GM18498 (cell line): ENCODE results near the gene NECAB2.

ENCODE experiments used
- ATAC-seq: cut with Tn5 transposase; IDR thresholded peaks from one replicate; pipeline ENCODE4 v1.9.1; 2021; ENCODE audit warnings: mild to moderate bottlenecking, moderate library complexity; ENCODE audit not compliant: unreplicated experiment

The NECAB2 gene

DNA sequence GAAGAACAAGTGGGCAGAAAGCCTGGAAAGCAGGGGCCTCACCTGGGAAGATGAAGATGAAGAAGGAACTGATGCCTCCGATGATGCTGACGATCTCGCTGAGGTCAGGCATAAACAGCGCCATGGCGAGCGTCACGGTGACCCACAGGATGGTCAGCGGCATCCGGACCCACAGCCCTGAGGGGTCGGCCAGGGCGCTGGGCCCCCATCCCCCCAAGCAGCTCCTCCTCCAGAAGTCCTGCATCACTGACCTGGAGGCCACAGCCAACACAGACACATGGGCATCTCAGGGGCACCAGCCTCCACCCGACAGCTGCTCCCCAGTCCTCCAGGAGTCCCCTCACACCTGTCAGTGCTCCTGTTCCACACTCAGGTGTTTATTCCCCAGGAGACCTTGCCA, 48.4 kb downstream of the NECAB2 start:
- no peak for ATAC-seq

DNA sequence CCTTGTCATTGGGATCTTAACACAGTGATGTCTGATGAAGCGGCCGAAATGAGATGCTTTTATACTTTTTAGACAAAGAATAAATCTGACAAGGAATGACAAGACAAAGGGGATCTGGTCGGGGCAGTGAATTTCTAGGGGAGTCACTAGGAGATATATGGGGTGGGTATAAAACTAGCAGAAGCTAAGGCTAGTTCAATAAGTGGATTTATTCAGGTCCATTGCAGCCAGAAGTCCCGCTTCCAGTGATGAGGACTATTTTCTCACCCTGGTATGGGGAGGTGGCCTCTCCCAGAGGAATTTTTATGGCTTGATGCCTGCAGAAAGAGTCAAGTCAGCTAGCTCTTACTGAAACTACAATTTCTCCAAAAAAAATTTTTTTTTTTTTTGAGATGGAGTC, 50.7 kb downstream of the NECAB2 start:
- no peak for ATAC-seq

DNA sequence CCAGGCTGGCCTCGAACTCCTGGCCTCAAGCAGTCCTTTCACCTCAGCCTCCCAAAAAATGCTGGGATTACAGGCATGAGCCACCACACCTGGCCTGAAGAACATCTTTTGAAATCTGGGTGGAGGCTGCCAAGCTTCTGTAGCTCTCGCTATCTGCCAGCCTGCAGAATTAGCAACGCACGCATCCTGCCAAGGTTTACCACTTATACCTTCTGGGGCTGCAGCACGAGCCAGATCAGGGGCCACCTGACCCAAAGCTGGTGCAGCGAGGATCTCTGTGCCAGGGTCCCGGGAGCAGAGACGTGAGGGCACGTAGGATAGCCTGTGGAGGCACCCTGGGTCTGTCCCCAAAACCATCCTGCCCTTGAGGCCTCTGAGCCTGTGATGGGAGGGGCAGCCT, 52.3 kb downstream of the NECAB2 start:
- ATAC-seq = no peak

DNA sequence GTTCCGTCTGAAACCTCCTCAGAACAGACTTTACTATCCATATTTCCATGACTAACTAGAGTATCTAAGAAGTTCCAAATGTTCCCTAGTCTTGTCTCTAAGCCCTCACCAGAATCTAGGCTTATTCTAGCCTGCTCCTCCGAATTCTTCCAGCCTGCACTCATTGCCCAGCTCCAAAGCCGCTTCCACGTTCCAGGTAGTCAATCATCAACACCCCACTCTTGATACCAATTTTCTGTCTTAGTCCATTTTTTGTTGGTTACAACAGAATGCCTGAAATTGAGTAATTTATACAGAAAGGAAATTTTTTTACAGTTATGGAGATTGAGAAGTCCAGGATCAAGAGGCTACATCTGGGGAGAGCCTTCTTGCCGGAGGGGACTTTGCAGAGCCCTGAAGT, 53.4 kb downstream of the NECAB2 start:
- no peak for ATAC-seq

DNA sequence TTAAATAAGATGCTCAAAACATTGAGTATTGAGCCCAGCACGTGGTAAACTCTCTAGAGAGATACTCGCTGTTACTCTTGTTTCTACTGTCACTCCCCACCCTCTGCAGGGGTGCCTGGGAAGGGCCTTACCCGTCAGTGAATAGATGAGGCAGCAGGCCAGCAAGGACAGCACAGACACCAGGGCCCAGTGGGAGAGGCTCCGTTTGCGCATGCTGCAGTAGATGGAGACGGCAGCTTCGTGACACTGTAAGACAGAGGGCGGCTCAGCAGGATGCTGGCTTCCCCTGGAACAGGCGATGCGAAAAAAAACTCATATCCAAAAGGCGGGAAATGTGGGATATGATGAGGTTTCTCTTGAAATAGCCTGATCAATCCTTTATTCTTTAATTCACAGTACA, 54.6 kb downstream of the NECAB2 start:
- no peak for ATAC-seq

DNA sequence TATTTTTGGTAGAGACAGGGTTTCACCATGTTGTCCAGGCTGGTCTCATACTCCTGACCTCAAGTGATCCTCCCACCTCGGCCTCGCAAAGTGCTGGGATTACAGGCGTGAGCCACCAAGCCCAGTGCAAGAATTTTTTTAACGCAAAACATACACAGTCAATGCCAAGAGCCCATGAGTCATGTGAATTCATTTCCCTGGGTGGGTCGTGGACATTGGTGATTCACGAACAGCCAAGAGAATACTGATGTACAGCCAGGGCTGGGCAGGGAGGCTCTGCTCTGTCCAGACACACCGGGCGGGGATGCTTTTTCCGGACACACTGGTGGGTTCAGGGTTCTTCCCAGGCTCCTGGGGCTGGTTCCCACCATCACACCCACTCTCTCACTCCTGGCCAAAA, 56.8 kb downstream of the NECAB2 start:
- ATAC-seq = no peak

DNA sequence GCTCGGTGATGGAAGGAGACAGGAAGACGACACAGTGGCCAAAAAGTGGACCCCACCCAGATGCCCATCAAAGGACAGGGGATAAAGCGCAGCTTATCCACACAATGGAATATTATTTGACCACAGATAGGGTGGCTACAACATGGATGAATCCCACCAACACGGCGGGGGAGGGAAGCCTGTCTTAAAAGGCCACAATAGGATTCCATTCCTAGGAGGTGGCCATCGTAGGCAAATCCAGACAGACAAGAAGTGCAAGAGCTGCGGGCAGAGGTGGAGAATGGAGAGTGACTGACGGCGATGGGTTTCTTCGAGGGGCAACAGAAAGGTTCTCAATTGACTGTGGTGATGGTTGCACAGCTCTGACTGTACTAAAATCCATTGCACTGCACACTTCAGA, 58.6 kb downstream of the NECAB2 start:
- no peak for ATAC-seq

DNA sequence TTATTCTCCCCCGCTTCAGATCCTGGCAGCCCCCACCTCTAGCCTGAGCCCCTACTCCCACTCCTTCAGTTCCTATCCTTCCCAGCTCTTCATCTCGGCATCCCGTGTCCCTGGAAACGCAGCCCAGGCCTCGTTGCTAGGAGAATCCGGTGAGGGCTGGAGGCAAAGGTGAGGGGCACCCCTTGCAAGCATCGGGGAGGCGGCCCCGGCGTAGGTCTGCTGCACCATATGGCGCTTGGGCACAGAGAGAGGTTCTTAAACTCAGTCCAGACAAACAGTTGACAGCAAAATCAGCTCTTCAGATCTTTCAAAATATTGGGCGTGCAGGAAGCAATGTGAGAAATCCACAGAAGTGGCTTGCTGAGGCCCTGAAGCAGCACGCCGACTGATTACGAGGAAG, 59.6 kb downstream of the NECAB2 start:
- ATAC-seq = no peak

DNA sequence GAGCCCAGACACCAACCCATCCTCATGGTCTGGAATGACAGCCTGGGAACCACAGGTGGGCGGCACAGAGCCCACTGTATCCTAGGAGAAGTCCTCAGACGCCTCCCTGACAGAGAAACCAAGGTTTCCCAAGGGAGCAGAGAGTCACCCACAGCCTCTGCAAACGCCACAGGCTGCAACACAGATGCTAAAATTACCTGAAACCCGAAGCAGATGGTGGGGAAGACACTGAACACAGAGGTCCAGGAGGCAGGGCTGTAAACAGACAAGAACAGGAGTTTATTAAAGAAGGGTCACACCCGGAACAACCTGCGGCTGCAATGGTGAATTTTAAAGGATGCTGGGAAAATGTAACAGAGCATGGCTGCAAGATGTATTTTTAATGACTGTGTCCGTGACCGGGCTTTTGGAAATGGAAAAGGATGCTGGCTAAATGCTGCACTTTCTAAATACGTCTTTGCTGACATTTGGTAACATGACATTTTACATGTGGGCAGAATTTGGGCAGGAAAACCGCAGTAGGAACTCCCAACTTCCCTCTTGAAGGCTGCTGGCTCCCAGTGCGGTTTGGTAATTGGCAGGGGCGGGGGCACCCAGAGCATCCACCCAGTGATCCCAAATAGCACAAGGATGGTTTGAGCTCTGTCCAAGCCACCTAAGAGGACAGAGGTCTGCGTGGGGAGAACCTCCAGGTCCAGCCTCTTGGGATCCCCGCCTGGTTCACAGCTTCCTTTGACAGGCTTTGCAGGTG, 61.4 kb downstream of the NECAB2 start:
- ATAC-seq = no peak

DNA sequence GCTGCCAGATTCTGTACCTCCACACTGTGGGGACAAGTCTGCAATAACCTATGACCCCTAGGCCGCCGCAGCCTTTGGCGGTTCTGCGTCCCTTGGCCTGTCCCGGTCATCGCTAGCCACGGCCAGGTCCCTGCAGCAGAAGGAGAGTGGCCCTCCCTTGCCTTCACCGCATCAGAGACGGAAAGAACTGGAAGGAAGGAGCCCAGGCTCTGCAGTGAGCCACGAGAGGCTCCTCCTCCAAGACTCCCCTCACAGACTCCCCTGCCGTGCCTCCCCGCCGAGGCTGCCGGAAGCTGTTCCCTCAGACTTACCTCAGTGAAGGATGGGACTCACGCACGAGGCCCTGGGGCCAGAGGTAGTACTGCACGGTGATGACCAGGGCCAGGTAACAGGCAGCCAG, 63.5 kb downstream of the NECAB2 start:
- ATAC-seq = no peak

DNA sequence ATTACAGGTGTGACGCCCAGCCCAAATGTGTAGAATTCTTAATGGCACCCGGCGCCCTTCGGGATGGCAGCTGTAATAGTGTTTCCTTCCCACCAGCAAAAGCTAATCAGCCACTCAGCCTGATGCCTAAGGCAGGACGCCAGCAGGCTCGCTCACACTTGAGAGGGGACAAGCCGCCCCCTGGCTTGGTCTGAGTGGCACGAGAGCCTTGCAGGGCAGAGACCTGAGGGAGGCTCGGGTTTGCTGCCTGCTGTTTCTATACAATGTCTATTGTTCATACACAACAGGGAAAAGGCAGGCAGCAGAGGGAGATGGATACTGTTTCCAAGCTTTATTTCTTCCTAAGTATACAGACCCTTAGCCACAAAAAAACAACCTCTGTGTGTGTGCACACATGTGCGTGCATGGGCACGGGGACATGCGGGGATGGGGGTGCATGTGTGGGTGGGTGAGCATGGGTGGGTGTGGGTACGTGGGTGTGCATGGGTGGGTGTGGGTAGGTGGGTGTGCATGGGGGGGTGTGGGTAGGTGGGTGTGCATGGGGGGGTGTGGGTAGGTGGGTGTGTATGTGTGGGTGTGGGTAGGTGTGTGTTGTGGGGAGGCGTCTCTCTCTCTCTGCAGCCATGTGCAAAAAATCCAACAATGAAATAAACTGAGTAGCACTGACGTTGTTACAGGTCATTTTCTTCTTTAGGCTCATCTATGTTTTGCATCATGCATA, 64.6 kb downstream of the NECAB2 start:
- no peak for ATAC-seq

DNA sequence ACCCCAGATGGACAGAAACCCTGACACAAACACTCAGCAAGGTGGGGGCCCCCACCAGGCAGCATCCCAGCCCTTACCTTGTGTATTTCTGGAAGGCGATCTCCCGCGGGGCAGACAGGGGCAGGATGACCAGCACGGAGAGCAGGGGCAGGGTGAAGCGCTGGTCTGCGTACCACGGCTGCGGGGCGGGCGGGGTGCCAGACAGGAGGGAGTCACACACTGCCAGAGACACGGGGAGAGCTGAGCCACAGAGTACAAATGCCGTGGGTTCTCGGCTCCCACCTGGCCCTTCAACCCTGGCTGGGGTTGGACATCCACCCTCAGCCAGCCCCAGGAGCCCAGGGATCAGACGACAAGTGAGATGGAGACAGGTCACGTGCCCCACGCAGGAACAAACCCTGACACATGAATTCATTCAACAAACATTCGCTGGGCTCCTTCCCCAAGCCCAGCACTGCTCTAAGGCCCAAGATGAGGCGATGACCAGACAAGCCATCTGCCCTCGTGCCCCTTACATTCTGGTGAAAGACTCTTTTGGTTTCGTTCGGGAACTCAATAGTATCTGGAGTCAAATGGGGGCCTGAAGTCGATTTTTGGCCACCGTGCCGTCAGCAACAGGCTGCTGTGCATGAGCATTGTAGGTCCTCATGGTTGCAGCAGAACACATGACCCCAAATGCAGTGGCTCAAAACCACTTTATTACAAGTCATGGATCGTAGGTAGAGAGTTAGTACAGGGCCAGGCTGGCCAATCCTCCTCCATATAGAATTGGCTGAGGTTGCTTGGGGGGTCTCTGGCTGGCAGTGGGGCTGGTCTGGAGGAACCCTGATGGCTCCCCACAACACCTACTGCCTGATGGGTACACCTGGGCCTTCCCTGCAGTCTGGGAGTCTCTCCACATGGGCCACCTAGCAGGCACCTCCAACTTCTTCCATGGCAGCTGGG, 65.5 kb downstream of the NECAB2 start:
- no peak for ATAC-seq

DNA sequence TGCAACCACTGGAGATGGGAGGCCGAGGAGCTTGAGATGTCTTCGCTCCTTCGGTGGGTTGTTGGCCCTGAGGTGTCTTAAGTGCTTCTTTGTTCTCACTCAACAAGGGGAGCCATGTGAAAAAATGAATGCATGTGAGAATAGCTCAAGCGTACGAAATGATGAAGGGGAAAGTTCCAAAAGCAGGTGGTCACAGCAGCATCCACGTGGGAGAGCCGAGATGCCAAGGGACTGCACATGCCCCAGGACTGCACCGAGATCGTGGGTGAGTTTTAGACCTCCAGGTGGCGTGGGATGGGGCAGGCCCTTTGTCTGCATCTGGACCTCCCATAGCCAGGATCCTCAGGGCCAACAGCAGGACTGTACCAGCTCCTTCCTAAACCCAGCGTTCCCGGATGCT, 66.5 kb downstream of the NECAB2 start:
- ATAC-seq = no peak

DNA sequence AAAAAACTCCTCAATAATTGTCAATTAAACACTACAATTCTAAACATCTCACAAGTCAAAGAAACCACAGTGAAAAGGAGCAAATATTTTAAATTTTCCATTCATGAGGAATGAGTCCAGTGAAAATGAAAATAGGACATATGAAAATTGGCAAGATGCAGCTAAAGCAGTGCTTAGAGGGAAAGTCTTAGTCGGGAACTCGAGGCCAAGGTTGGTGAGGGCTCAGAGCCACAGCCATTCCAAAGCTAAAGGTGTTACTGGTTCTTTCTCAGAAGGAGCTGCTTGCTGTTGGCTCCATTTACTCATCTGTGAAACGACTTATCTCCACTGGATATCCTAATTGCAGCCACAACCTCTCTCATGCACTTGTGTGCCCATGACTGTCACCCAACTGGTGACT, 68.1 kb downstream of the NECAB2 start:
- ATAC-seq = no peak

DNA sequence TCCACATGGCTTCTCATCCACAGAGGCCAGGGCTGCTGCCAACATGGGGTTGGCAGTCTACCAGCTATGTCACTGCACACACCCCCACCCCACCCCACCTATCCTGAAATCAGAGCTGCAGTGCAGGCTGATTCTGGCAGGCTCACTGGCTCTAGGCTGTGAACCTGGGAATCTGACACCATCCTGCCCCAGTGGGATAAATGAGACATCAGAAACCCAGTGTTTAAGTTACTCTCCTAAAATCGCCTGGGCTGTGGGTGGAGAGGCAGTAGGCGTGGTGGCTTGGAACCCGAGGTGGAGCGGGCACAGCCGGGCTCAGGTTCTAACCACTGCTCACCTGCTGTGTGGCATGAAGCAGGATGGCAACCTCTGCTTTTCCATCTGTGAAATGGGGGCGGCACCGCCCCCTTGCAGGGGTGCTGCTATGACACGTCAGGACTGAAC, 69.0 kb downstream of the NECAB2 start:
- no peak for ATAC-seq

DNA sequence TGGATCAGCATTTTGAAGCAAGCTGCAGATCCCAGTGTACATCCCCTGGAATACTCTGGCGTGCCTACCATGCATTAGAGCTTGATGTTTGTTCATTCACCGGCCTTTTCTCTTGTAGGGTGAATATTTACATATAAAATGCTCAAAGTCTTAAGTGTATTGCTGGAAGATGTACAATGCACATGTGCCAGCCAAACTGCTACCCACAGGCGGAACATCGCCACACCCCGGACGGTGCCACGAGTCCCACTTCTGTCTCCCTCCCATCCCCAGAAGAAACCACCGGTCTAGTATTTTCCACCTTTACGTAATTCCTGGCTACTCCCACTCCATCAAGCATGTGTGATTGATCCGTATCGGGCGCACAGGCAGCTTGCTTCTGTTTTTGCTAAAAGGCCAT, 70.4 kb downstream of the NECAB2 start:
- ATAC-seq = no peak

DNA sequence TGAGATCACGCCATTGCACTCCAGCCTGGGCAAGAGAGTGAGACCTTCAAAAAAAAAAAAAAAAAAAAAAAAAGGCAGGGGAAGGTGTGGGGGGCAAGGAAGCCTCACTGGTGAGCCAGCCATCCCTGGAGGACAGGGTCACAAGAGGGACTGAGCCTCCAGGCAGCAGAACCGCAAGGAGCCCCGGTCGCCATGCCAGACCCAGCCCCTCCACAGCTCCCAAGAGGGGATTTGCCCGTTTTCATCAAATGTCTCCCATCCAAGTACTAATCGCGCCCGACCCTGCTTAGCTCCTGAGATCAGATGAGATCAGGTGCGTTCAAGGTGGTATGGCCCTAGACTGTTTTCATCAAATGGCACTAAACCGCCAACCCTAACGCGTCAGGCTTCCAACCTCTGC, 71.7 kb downstream of the NECAB2 start:
- no peak for ATAC-seq

DNA sequence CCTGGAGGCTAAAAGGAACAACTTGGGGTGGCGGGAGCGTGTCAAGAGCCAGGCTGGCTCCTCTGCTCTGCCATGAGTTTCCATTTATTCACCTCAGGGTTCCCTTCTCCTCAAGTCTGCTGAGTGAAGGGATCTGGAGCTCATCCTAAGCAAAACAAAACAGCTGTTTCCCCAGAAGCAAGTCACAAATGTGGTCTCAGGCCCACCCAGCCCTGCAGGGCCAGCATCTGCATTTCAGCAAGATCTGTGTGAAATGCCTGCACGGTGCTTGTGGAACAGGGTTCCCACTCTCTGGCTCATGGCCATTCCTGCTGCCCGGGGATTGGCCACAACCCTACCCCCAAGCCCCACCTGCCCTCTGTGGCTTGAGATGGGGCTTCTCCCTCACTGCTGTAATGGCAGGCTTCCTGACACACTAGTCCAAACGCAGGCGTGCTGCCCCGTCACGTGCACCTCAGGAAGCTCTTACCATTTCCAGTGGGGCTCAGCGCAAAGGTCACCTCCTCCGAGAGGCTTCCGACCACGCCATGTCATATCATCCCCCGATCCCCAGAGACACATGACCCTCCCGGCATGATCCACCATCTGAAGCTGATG, 72.3 kb downstream of the NECAB2 start:
- ATAC-seq = no peak

DNA sequence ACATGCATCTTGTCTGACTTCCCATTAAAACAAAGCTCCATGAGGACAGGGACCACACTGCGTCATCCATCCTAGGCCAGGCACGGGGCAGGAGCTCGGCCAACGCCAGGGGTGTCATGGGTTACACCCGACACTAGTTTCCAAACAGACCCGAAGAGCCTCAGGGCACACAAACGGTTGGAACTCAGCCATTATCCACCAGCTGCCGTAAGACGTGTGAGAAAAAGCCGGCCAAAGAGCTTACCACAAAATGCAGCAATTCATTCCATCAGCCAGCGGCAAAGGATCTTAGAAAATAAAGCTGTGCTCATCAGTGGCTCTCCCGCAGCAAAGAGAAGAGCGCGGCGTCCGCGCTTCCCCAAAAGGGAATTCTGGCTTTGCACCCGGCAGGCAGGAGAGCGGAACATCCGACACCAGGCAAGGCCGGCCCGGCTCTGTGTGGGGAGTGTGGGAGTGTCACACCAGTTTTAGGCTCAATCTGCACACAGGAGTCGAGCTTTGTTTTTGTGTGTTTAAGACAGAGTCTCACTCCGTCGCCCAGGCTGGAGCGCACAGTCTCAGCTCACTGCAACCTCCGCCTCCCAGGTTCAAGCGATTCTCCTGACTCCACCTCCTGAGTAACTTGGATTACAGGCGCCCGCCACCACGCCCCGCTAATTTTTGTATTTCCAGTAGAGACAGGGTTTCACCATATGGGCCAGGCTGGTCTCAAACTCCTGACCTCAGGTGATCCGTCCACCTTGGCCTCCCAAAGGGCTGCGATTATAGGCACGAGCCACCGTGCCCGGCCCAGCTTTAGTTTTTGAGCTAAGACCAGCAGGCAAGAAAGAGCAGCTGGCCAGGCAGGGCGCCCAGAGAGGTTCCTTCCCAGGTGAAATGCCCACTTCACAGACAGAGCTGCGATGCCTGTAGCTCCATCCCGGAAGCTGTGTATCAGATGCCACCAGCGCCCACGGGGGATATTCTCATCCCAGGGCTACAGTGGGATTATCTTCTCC, 73.1 kb downstream of the NECAB2 start:
- no peak for ATAC-seq

DNA sequence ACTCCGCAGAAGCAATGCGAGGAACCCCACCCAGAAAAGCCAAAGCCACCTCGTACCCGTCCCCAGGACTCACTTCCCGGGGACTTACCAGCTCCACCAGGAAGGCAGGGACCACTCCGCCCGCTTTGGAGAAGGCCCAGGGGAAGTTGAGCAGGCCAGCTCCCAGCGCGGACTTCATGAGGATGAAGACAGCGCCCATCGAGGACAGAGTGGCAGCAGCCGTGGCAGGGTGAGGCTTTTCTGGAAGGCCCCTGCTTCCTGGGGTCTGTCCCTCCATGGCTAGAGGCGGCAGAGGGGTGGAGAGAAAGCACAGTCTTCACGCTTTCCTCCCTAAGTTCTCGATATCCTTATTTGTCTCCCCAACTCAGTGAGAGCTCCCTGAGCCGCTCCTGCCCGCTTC, 73.8 kb downstream of the NECAB2 start:
- ATAC-seq = no peak
